Femur (tissue), 1 donor: ENCODE data around the gene SLC6A2.
"Not testable (repeated sequence)": the region's sequence is repeated elsewhere in the genome, so short reads cannot be mapped to it uniquely, and the experiment has no call there.

Experiments used
- DNase-seq: peaks from one replicate; pipeline ENCODE4 v3.0.0-alpha.2; 2017

SLC6A2 gene

DNA sequence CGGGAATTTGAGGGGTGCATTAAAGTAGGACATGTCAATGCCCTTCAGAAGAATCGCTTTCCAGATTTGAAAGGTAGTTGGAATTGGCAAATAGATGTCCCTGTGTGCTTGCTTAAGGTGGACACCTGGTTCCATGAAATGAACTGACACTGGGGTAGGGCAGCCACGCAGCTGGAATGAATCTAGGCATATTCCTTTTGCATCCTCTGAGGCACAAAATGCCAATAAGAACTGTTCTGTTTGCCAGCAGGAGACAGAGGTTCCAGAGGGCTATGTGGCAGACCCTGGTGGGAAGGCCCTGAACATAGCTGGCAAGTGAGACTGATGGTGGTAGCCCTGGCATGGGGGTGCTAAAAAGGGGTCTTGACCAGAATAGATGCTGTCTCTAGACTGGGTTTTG, 61.5 kb downstream of the SLC6A2 start:
- DNase-seq: no peak

DNA sequence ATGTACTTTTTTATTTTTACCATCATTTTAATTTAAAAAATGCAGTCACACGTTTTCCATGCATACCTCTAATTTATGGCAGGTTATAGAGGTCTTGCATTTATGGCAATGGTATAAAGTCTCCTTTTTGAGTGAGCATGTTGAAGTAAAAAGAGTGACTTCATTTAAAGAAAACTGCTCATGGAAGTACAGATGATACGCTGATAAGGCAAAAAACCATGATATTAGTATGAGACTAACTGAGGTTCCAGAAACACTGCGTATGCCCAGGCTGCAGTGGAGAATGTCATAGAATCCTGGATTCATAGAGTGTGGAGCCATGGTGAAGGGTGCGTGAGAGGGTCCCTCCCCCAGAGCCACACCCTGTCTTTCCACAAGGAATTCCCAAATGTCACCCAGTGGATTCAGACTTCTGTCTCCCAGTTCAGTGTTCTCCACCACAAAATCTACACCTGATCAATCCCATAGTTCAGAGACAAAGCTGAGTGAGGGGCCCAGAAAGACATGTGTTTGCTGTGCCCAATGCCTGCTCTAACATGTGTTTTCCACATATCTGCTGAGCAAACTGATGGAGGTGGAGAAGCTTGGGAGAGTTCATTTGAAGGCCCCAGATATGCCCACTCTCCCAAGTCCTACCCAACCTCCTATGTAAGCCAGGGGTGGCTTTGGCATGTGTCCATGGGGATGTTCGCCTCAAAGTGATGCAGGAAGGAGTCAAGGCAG, 69.4 kb downstream of the SLC6A2 start:
- DNase-seq: no peak

DNA sequence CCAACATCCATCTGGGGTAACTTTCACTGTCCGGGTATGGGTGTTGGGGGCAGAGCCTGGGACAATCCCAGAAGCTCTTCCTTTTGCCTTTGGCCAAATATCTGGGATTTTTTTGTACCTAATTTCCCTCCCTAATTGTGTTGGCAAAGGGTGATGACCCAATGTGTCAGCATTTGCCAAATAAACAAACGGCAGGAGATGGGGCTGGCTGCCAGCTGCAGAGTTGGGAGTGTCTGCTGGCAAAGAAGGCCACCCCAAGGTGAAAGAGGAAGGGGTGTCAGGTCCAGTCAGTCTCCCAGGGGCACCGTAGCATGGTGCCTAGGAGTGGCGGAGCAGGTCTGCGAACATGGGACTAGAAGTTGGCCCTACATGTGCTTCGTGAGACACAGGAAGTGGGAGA, 73.0 kb downstream of the SLC6A2 start:
- DNase-seq: no peak

DNA sequence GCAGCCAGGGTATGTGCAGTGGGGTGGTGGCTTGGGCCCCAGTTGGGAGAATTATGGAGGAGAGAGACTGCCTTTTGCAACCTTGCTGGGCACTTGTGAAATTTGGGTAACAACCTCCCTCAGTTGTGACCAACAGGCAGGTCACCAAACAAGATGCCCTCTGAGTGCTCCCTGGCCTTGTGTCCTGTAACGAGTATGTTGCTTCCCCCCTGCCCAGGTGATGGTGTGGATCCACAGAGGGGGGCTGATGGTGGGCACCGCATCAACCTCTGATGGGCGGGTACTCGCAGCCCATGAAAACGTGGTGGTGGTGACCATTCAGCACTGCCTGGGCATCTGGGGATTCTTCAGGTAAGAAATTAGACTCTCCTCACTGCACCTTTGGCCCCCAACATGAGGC, 74.3 kb downstream of the SLC6A2 start:
- DNase-seq: no peak

DNA sequence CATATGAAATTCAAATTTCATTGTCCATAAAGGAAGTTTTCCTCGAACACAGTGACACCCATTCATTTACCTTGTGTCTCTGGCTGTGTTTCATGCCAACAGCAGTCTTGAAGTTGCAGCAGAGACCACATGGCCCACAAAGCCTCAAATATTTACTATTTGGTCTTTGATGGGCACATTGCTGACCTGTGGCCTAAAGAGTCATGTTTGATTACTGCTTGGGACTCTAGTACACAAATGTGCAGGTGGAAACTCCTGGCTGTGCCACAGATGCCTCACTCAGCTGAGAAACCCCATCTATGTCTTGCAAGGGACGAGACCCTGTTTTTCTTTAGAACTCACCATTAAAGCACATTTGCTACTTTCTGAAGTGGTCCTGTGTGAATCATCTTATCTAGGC, 76.7 kb downstream of the SLC6A2 start:
- no peak for DNase-seq

DNA sequence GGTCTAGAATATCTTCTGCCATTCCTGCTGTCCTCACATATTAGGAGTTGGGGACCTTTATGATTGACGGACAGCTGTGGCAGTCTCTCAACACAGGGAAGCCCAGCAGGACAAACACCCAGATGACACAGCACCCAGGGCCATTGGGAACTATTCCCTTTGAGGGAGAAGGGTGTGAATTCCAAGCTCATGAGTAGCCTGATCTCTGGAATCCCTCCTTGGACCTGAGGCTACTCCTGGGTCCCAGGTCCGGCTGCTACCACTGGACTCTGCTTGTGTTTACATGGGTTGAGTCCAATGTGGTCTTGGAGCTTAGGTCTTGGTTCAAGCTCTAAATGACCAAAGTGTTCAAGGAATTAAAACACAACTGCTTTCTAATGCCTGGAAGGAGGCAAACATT, 78.9 kb downstream of the SLC6A2 start:
- no peak for DNase-seq

DNA sequence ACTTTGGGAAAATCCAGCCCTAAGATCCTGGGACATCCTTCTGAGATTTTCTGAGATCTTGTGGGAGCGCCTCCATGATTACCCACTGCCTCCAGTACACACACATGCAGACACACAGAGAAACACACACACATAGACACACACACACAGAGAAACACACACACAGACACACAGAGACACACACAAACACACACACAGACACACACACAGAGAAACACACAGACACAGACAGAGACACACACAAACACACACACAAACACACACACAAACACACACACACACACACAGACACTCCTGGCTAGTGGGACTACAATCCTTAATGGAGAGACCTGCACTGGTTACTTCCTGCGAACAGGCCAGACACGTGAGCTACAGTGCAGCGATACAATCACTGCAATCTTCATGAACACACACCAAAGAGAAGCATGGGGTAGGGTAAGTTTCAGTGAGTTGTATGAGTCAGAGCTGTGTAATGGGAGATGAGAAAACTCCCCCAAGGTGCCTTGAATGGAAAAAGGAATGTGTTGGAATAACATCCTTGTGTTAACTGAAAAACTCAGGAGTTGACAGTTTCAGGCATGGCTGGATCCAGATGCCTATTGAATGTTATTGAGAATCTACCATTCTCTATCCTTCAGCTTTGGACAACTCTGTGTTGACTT, 79.5 kb downstream of the SLC6A2 start:
- DNase-seq: no peak

DNA sequence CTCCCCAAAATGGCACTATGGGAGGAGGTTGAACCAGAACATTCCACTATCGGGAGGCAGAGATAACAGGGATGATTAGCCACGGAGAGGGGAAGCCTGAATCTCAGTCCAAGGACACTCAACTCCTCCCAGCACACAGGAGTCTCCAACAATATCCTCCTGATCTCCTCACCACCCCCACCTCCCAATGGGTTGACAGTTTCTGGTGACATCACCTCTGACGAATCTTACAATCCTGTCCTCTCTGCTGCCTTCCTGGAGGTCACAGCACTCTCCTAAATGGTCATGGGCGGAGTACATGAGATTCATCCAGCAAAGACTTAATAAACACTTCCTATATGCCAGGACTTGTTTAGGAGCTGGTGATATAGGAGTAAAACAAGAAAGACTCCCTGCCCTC, 80.9 kb downstream of the SLC6A2 start:
- DNase-seq: no peak

DNA sequence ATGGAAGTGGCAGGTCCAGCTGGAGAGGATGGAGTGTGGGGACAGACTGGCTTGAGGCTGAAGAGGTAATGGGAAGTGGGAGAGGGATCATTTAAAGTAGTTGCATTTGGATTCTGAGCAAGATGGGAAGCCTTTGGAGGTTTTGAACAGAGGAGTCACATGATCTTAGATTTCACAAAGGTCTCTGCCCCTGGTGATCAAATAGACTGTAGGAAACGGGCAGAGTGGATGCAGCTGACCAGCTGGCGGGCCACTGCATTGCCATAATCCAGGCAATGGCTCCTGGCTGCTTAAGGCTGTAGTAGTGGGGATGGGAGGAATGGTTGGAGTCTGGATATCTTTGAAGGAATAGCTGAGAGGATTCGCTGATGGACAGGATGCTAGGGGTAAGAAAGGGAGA, 81.5 kb downstream of the SLC6A2 start:
- no peak for DNase-seq

DNA sequence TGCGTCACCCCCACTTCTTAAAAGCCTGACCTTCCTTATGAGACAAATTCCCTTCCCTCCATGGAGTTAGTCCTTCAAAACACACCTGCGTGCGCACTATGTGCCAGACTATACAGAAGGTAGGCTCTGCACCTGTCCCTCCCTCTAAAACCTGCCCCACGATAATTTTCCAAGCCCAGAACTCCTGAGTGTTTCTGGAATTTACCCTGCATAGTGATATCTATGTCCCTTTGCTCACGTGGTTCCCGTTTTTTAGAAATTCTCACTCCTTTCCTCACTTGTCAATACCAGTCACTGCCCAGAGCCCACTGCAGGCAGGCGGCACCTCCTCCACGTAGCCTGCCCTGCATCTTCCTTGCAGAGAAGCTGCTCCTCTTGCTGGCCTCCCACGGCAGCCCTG, 82.2 kb downstream of the SLC6A2 start:
- no peak for DNase-seq

DNA sequence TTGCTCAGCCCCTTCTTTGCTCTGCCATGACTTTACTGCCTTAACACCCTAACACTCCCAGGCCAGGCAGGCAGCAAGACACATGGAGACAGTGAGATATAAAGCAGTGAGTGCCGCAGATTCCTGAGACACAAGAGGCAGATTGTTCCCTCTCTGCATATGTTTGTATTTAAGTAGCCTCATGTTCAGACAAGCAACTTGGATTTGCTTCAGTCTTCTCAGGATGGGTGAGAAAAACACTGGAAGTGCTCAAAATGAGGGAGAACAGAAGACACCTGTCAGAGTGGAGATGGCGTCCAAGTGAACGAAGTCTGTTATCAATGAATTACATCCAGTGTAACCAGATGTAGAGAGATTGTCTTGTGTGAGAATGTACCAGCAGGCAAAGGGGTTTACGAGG, 90.3 kb downstream of the SLC6A2 start:
- no peak for DNase-seq

DNA sequence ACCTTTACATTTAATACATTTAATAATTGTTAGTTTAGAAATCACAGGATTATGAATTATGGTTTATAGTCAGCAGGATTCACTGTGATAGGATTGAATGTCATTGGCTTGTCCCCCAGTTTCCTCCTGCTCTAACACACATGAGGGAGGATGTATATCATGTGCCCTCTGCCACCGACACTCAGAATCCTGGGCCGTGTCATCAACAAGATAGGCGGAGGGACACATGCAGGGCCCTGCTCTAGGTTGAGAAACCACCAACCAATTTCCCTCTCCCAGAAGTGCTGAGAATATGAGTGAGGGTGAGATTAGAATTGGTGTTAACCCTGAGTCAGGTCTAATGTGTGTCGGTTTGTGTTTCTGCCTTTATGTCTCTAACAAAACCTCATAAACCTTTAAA, 92.0 kb downstream of the SLC6A2 start:
- DNase-seq: no peak

DNA sequence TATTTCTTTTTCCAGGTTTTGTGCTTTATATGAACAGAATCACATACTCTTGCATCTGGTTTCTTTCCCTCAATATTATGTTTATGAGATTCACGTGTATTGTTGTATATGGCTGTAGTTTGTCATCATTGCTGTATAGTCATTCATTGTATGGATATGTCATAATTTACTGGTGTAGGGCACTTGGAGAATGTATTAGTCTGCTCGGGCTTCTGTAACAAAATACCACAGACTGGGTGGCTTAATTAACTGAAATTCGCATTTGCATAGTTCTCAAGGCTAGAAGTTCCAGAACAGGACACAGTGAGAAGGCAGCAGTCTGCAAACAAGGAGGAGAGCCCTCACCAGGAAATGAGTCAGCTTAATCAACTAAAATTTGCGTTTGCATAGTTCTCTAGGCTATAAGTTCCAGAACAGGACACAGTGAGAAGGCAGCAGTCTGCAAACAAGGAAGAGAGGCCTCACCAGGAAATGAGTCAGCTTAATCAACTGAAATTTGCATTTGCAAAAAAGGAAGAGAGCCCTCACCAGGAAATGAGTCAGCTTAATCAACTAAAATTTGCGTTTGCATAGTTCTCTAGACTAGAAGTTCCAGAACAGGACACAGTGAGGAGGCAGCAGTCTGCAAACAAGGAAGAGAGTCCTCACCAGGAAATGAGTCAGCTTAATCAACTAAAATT, 96.8 kb downstream of the SLC6A2 start:
- DNase-seq: not testable (repeated sequence)

DNA sequence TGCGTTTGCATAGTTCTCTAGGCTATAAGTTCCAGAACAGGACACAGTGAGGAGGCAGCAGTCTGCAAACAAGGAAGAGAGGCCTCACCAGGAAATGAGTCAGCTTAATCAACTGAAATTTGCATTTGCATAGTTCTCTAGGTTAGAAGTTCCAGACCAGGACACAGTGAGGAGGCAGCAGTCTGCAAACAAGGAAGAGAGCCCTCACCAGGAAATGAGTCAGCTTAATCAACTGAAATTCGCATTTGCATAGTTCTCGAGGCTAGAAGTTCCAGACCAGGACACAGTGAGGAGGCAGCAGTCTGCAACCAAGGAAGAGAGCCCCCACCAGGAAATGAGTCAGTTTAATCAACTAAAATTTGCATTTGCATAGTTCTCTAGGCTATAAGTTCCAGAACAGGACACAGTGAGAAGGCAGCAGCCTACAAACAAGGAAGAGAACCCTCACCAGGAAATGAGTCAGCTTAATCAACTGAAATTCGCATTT, 97.4 kb downstream of the SLC6A2 start:
- not testable (repeated sequence) for DNase-seq
